Fibroblast of lung (primary cell): Measurements from ENCODE around the gene LYPD1. TPM values are rescaled to one million over a fixed set of nuclear protein-coding genes. Genes with fewer than 3 reads are reported as not detected.

Experiments used
- DNase-seq, 2 donors: peaks; one replicate each; pipeline versions ENCODE4 v3.0.0 to v3.0.0-alpha.2; 2010; ENCODE audit warnings: low read depth in 2 of 2
- H2AFZ ChIP-seq: 2 replicates; pipeline ENCODE4 v1.5.1; 2012; ENCODE audit warnings: low read length, control low read depth, inconsistent platforms
- H3K27ac ChIP-seq: 2 replicates; pipeline ENCODE4 v1.5.1; 2011; ENCODE audit warnings: low read length, control low read depth; ENCODE audit not compliant: insufficient read depth
- H3K27me3 ChIP-seq: 2 replicates; pipeline ENCODE4 v1.5.1; 2011; ENCODE audit warnings: mild to moderate bottlenecking, low read length; ENCODE audit not compliant: control insufficient read depth, insufficient read depth
- H3K36me3 ChIP-seq: 2 replicates; pipeline ENCODE4 v1.5.1; 2011; ENCODE audit warnings: low read length; ENCODE audit not compliant: control insufficient read depth, insufficient read depth
- H3K4me1 ChIP-seq: 2 replicates; pipeline ENCODE4 v1.5.1; 2011; ENCODE audit warnings: low read length; ENCODE audit not compliant: control insufficient read depth, insufficient read depth; ENCODE audit errors: extremely low read depth
- H3K4me2 ChIP-seq: 2 replicates; pipeline ENCODE4 v1.5.1; 2011; ENCODE audit warnings: low read length, control low read depth; ENCODE audit not compliant: insufficient read depth; ENCODE audit errors: extremely low read depth
- H3K4me3 ChIP-seq, 4 experiments: fragments of 200-600 bp in 1 of 4; sonication (generic) in 1 of 4; replicated peaks in 1 of 4; 2 replicates each; pipeline ENCODE4 v1.5.1; 2011 to 2016; ENCODE audit warnings: low read length in 4 of 4, low read depth in 3 of 4, mild to moderate bottlenecking in 3 of 4, control low read depth in 2 of 4, inconsistent platforms in 1 of 4, mixed read lengths in 1 of 4; ENCODE audit not compliant: insufficient read depth in 1 of 4; ENCODE audit errors: control extremely low read depth in 1 of 4
- H3K79me2 ChIP-seq: 2 replicates; pipeline ENCODE4 v1.5.1; 2012; ENCODE audit warnings: mild to moderate bottlenecking, low read length, inconsistent platforms; ENCODE audit not compliant: control insufficient read depth, insufficient read depth
- H3K9ac ChIP-seq: 2 replicates; pipeline ENCODE4 v1.5.1; 2011; ENCODE audit warnings: mild to moderate bottlenecking, low read length, control low read depth; ENCODE audit not compliant: insufficient read depth
- H3K9me3 ChIP-seq: 2 replicates; pipeline ENCODE4 v1.5.1; 2012; ENCODE audit warnings: low read depth, low read length; ENCODE audit not compliant: control insufficient read depth, insufficient read depth
- H4K20me1 ChIP-seq: 2 replicates; pipeline ENCODE4 v1.5.1; 2011; ENCODE audit warnings: low read length; ENCODE audit not compliant: control insufficient read depth, insufficient read depth; ENCODE audit errors: extremely low read depth
- CTCF ChIP-seq, 2 donors: IDR thresholded peaks in 1 of 2; conservative IDR thresholded peaks in 1 of 2; 1 replicate in 1 of 2; 2 replicates in 1 of 2; pipeline ENCODE4 v1.5.1; 2011 to 2012; ENCODE audit warnings: low read length in 2 of 2, control low read depth in 1 of 2, inconsistent platforms in 1 of 2, low read depth in 1 of 2, mild to moderate bottlenecking in 1 of 2
- EZH2 ChIP-seq: IDR thresholded peaks from 2 replicates; pipeline ENCODE4 v1.5.1; 2012; ENCODE audit warnings: low read length, control low read depth, mild to moderate bottlenecking; ENCODE audit errors: missing control alignments
- polyA plus RNA-seq, 2 donors: library from polyadenylated mRNA; depleted of rRNA in 1 of 2; stranded (reverse) in 1 of 2; unstranded in 1 of 2; fragments of >200 nt; gene quantifications; 2 replicates each; pipeline ENCODE4 v1.2.1, GENCODE V29; 2011 to 2012; ENCODE audit warnings: missing spikeins in 1 of 2
- total RNA-seq: library from RNA; depleted of rRNA; stranded (reverse); fragments of >200 nt; gene quantifications from 2 replicates; pipeline ENCODE4 v1.2.1, GENCODE V29; 2014

LYPD1 gene
- total and polyA plus RNA-seq, 2 donors (not counting 1 experiment from before 2014, with no cell fraction given) = 0.17 to 4.3 TPM

DNA sequence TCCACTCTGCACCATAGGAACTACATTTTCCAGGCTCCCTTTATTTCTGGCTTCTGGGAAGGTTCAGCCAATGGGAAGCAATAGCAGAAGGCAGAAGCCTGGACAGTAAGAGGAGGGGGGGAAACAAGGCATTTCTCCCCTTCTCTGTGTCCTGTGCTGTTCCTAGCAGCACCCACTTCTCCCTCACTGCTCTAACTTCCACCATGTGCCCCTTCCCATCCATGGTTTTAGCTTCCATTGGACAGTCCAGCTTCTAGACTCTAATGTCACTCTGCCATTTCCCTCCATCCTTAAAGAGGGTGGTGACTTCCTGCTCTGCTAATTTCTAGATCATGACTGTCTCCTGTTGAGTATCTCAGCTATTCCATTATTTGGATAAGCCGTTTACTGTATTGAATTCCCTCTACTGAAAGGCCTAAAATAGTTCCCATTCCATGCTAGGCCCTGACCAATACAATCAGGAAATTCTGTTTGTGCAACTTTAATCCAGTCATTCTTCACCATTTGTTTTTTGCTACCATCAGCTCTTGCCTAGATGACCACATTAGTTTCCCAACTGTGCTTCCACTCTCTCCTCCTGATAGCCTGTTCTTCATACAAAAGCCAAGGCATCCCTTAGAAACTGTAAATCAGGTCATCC is 20.8 kb upstream of the LYPD1 start:
- H3K4me2 ChIP-seq = no peak overlapping the region
- H4K20me1 ChIP-seq = no peaks in the 10 kb centered on the region

DNA sequence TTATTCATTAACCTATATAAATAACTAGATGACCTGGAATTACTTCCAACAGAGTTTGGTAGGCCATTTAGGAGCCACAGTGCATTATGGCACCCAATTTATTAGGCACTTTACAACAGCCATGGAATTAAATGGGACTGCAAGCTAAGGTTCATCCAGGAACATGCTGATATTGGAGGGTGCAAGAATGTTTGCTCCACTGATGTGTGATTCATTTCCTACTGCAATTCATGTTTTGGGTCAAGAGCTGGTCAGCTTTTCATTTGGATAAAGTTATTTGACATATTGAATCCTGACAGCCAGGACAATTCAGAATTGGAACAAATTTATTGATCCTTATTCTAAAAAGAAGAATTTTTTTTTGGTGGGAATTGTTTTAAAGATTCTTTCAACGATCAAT is 11.8 kb upstream of the LYPD1 start:
- DNase-seq = no peak
- no peak overlapping the region for H3K4me3 ChIP-seq
- H2AFZ ChIP-seq = no peak overlapping the region
- no peaks in the 10 kb centered on the region for H3K9me3 ChIP-seq
- H3K27me3 ChIP-seq = no peaks in the 10 kb centered on the region
- no peaks in the 10 kb centered on the region for H4K20me1 ChIP-seq
- no peaks in the 10 kb centered on the region for H3K4me1 ChIP-seq
- no peaks in the 10 kb centered on the region for H3K36me3 ChIP-seq
- no peak overlapping the region for H3K9ac ChIP-seq
- no peaks in the 10 kb centered on the region for H3K79me2 ChIP-seq
- no peak for TF ChIP-seq CTCF (conservative IDR thresholded peaks at IDR 0.05 in 1 of 2, IDR thresholded peaks at IDR 0.05 in 1 of 2; ENCODE audit: low read depth in 1 of 2, low read length in 2 of 2)
- TF ChIP-seq EZH2 = no peak
- H3K27ac ChIP-seq = no peak overlapping the region
- no peak overlapping the region for H3K4me2 ChIP-seq

More for the DNA sequence above, 20.8 kb upstream of the LYPD1 start:
- TF ChIP-seq EZH2 (no peak), CTCF (conservative IDR thresholded peaks at IDR 0.05 in 1 of 2, IDR thresholded peaks at IDR 0.05 in 1 of 2; ENCODE audit: low read depth in 1 of 2, low read length in 2 of 2) (no peak)
- H3K4me1 ChIP-seq = peaks cover 2% of the 10 kb centered on the region
- no peak overlapping the region for H3K9ac ChIP-seq
- no peak overlapping the region for H3K4me3 ChIP-seq
- DNase-seq = peak in 1 of 2 donors; percentile 55
- no peaks in the 10 kb centered on the region for H3K9me3 ChIP-seq
- no peaks in the 10 kb centered on the region for H3K36me3 ChIP-seq
- no peak overlapping the region for H3K27ac ChIP-seq
- H3K27me3 ChIP-seq = no peaks in the 10 kb centered on the region
- no peaks in the 10 kb centered on the region for H3K79me2 ChIP-seq
- H2AFZ ChIP-seq = no peak overlapping the region

GRCh38 chr2:132680544-132680943 is 10.5 kb upstream of the LYPD1 start:
- H4K20me1 ChIP-seq = no peaks in the 10 kb centered on the region
- no peak overlapping the region for H3K4me3 ChIP-seq
- TF ChIP-seq CTCF (conservative IDR thresholded peaks at IDR 0.05 in 1 of 2, IDR thresholded peaks at IDR 0.05 in 1 of 2; ENCODE audit: low read depth in 1 of 2, low read length in 2 of 2) (no peak), EZH2 (no peak)
- no peak overlapping the region for H3K9ac ChIP-seq
- H3K27ac ChIP-seq = no peak overlapping the region
- H3K27me3 ChIP-seq = no peaks in the 10 kb centered on the region
- no peaks in the 10 kb centered on the region for H3K79me2 ChIP-seq
- no peaks in the 10 kb centered on the region for H3K36me3 ChIP-seq
- no peak overlapping the region for H3K4me2 ChIP-seq
- no peaks in the 10 kb centered on the region for H3K4me1 ChIP-seq
- no peak for DNase-seq
- H2AFZ ChIP-seq = no peak overlapping the region
- H3K9me3 ChIP-seq = no peaks in the 10 kb centered on the region
